ENCODE data around the gene TNNC2.
"Not testable (repeated sequence)": the region's sequence is repeated elsewhere in the genome, so short reads cannot be mapped to it uniquely, and the experiment has no call there.

The TNNC2 gene

GRCh38 chr20:45827030-45827652 lies at the start of gene TNNC2:
Gene TNNC2 (minus strand): TSS chr20:45827312. CDS start chr20:45827248, 64 bp downstream.
- no peak within 1 kb of the TSS for H3K4me3 Mint-ChIP-seq
- H3K4me1 Mint-ChIP-seq, result peaks cover 18% of the 10 kb centered on the region
- ATAC-seq (ENCODE audit: low read depth) (no peak), DNase-seq (ENCODE audit: low spot score in 2 of 2) (no peak)
- H3K27ac Mint-ChIP-seq, result no peak within 1 kb of the TSS
- H3K27me3 Mint-ChIP-seq, result peaks cover 3% of the 10 kb centered on the region
- no peaks in the 10 kb centered on the region for H3K36me3 Mint-ChIP-seq
- H3K9me3 Mint-ChIP-seq, result no peaks in the 10 kb centered on the region

- no peak for DNase-seq (ENCODE audit: low spot score in 2 of 2)
- Mint-ChIP-seq H3K36me3 (peaks cover 6% of the 10 kb centered on the region), H3K4me1 (peaks cover 2% of the 10 kb centered on the region), H3K9me3 (no peaks in the 10 kb centered on the region), H3K27me3 (no peaks in the 10 kb centered on the region), H3K4me3 (no peak overlapping the region), H3K27ac (no peak overlapping the region)
- no peak for ATAC-seq (ENCODE audit: low read depth)
These were observed 47.5 kb upstream of the TNNC2 start for GRCh38 chr20:45874576-45874975.

GRCh38 chr20:45874104-45874481 lies 47.0 kb upstream of the TNNC2 start:
- DNase-seq (ENCODE audit: low spot score in 2 of 2); H3K36me3 Mint-ChIP-seq; H3K4me1 Mint-ChIP-seq; H3K27ac Mint-ChIP-seq; H3K4me3 Mint-ChIP-seq; H3K9me3 Mint-ChIP-seq; ATAC-seq (ENCODE audit: low read depth); H3K27me3 Mint-ChIP-seq: not testable (repeated sequence)

GRCh38 chr20:45873409-45874103 lies 46.4 kb upstream of the TNNC2 start:
- Mint-ChIP-seq H3K36me3 (peaks cover 6% of the 10 kb centered on the region), H3K4me1 (peaks cover 2% of the 10 kb centered on the region), H3K27ac (no peak overlapping the region), H3K27me3 (no peaks in the 10 kb centered on the region), H3K9me3 (no peaks in the 10 kb centered on the region), H3K4me3 (no peak overlapping the region)
- no peak for DNase-seq (ENCODE audit: low spot score in 2 of 2)
- ATAC-seq (ENCODE audit: low read depth), result no peak

GRCh38 chr20:45872626-45873025 lies 45.5 kb upstream of the TNNC2 start:
- peaks cover 6% of the 10 kb centered on the region for H3K36me3 Mint-ChIP-seq
- no peak overlapping the region for H3K27ac Mint-ChIP-seq
- peaks cover 2% of the 10 kb centered on the region for H3K4me1 Mint-ChIP-seq
- DNase-seq (ENCODE audit: low spot score in 2 of 2) (no peak), ATAC-seq (ENCODE audit: low read depth) (no peak)
- H3K9me3 Mint-ChIP-seq, result no peaks in the 10 kb centered on the region
- no peaks in the 10 kb centered on the region for H3K27me3 Mint-ChIP-seq
- no peak overlapping the region for H3K4me3 Mint-ChIP-seq

GRCh38 chr20:45867819-45868176 lies 40.7 kb upstream of the TNNC2 start:
- no peak for ATAC-seq (ENCODE audit: low read depth)
- Mint-ChIP-seq H3K27me3 (no peaks in the 10 kb centered on the region), H3K27ac (no peak overlapping the region), H3K36me3 (peaks cover 6% of the 10 kb centered on the region), H3K4me1 (peaks cover 7% of the 10 kb centered on the region), H3K9me3 (no peaks in the 10 kb centered on the region), H3K4me3 (no peak overlapping the region)
- DNase-seq (ENCODE audit: low spot score in 2 of 2), result no peak

GRCh38 chr20:45867136-45867818 lies 40.2 kb upstream of the TNNC2 start:
- H3K9me3 Mint-ChIP-seq, result no peaks in the 10 kb centered on the region
- ATAC-seq (ENCODE audit: low read depth), result no peak
- no peak overlapping the region for H3K27ac Mint-ChIP-seq

GRCh38 chr20:45866454-45866853 lies 39.3 kb upstream of the TNNC2 start:
- ATAC-seq (ENCODE audit: low read depth), result no peak
- peaks cover 3% of the 10 kb centered on the region for H3K36me3 Mint-ChIP-seq
- no peaks in the 10 kb centered on the region for H3K27me3 Mint-ChIP-seq
- DNase-seq (ENCODE audit: low spot score in 2 of 2), result no peak
- peaks cover 5% of the 10 kb centered on the region for H3K4me1 Mint-ChIP-seq
- H3K9me3 Mint-ChIP-seq, result no peaks in the 10 kb centered on the region
- no peak overlapping the region for H3K27ac Mint-ChIP-seq
- no peak overlapping the region for H3K4me3 Mint-ChIP-seq

More at GRCh38 chr20:45867136-45867818, 40.2 kb upstream of the TNNC2 start:
- H3K27me3 Mint-ChIP-seq, result no peaks in the 10 kb centered on the region
- H3K36me3 Mint-ChIP-seq, result peaks cover 4% of the 10 kb centered on the region
- DNase-seq (ENCODE audit: low spot score in 2 of 2), result no peak
- H3K4me3 Mint-ChIP-seq, result no peak overlapping the region
- H3K4me1 Mint-ChIP-seq, result peaks cover 6% of the 10 kb centered on the region

- no peak for DNase-seq (ENCODE audit: low spot score in 2 of 2)
- Mint-ChIP-seq H3K27ac (no peak overlapping the region), H3K4me1 (peaks cover 10% of the 10 kb centered on the region), H3K36me3 (peaks cover 3% of the 10 kb centered on the region), H3K4me3 (no peak overlapping the region), H3K9me3 (no peaks in the 10 kb centered on the region), H3K27me3 (no peaks in the 10 kb centered on the region)
- no peak for ATAC-seq (ENCODE audit: low read depth)
These were observed 36.7 kb upstream of the TNNC2 start for GRCh38 chr20:45863543-45864470.

- no peak for DNase-seq (ENCODE audit: low spot score in 2 of 2)
- no peak overlapping the region for H3K27ac Mint-ChIP-seq
- no peaks in the 10 kb centered on the region for H3K9me3 Mint-ChIP-seq
- H3K4me3 Mint-ChIP-seq, result no peak overlapping the region
- H3K36me3 Mint-ChIP-seq, result peaks cover 3% of the 10 kb centered on the region
- no peaks in the 10 kb centered on the region for H3K27me3 Mint-ChIP-seq
- ATAC-seq (ENCODE audit: low read depth), result no peak
- peaks cover 16% of the 10 kb centered on the region for H3K4me1 Mint-ChIP-seq
These were observed 34.3 kb upstream of the TNNC2 start for GRCh38 chr20:45861221-45862075.

- DNase-seq (ENCODE audit: low spot score in 2 of 2) (no peak), ATAC-seq (ENCODE audit: low read depth) (no peak)
- Mint-ChIP-seq H3K9me3 (no peaks in the 10 kb centered on the region), H3K27ac (no peak overlapping the region), H3K36me3 (peaks cover 3% of the 10 kb centered on the region), H3K4me1 (peaks cover 16% of the 10 kb centered on the region), H3K27me3 (no peaks in the 10 kb centered on the region), H3K4me3 (no peak overlapping the region)
These were observed 33.6 kb upstream of the TNNC2 start for GRCh38 chr20:45860560-45861220.

- H3K27me3 Mint-ChIP-seq, result no peaks in the 10 kb centered on the region
- H3K27ac Mint-ChIP-seq, result no peak overlapping the region
- no peaks in the 10 kb centered on the region for H3K9me3 Mint-ChIP-seq
- DNase-seq (ENCODE audit: low spot score in 2 of 2) (no peak), ATAC-seq (ENCODE audit: low read depth) (no peak)
- peaks cover 16% of the 10 kb centered on the region for H3K4me1 Mint-ChIP-seq
- H3K36me3 Mint-ChIP-seq, result peaks cover 3% of the 10 kb centered on the region
- H3K4me3 Mint-ChIP-seq, result no peak overlapping the region
These were observed 32.8 kb upstream of the TNNC2 start for GRCh38 chr20:45859916-45860315.

- peak; percentile 9 for ATAC-seq (ENCODE audit: low read depth)
- DNase-seq (ENCODE audit: low spot score in 2 of 2), result no peak
- peak overlapping the region; percentile 93 for H3K27ac Mint-ChIP-seq
- H3K9me3 Mint-ChIP-seq, result no peaks in the 10 kb centered on the region
- no peaks in the 10 kb centered on the region for H3K27me3 Mint-ChIP-seq
- H3K36me3 Mint-ChIP-seq, result peaks cover 2% of the 10 kb centered on the region
- peak overlapping the region; percentile 96 for H3K4me3 Mint-ChIP-seq
- H3K4me1 Mint-ChIP-seq, result peaks cover 13% of the 10 kb centered on the region
These were observed 30.7 kb upstream of the TNNC2 start for GRCh38 chr20:45857882-45858216.

Measured in memory B cell (primary cell).